Measurements from ENCODE around the gene C1orf216. TPM values are rescaled to one million over a fixed set of nuclear protein-coding genes. Genes with fewer than 3 reads are reported as not detected.
A peak's percentile ranks its signal among the peaks of the same experiment; 100 is the strongest.

Gene C1orf216
- total RNA-seq, 2 experiments from 2014 or later = 2.9 to 3.8 TPM

GRCh38 chr1:35727434-35728040 lies 8.9 kb upstream of the C1orf216 start:
- Mint-ChIP-seq H3K4me3 (no peak overlapping the region), H3K27me3 (no peaks in the 10 kb centered on the region), H3K4me1 (ENCODE audit: low read depth) (peaks cover 7% of the 10 kb centered on the region), H3K9me3 (no peaks in the 10 kb centered on the region), H3K27ac (no peak overlapping the region), H3K36me3 (ENCODE audit: low read depth) (no peaks in the 10 kb centered on the region)
- no peaks in the 10 kb centered on the region for H3K36me3 ChIP-seq (ENCODE audit: insufficient read depth, low read length)
- CTCF ChIA-PET = interaction anchor here (1.3 to 4.4 kb wide), 8 partner anchors 10 to 276 kb away, joined by 4 to 30 read pairs (median 8); partner anchors contain the start of genes C1orf216 and CLSPN
- H3K27ac ChIP-seq (ENCODE audit: low read depth in 1 of 2, low read length in 2 of 2) = no peak overlapping the region
- H3K9me3 ChIP-seq (ENCODE audit: control insufficient read depth in 1 of 2, insufficient read depth in 1 of 2, low read length in 2 of 2) = no peaks in the 10 kb centered on the region
- ATAC-seq (ENCODE audit: poor library complexity) = no peak
- POLR2A ChIA-PET = interaction anchor here (0.9 to 1.9 kb wide), 2 partner anchors 12 to 159 kb away, joined by 3 to 6 read pairs; no protein-coding TSS in a partner anchor
- no peak overlapping the region for H3K4me3 ChIP-seq (ENCODE audit: low read length)
- peaks cover 7% of the 10 kb centered on the region for H3K4me1 ChIP-seq (ENCODE audit: insufficient read depth, low read length)
- H3K27me3 ChIP-seq (ENCODE audit: control insufficient read depth in 1 of 2, insufficient read depth in 2 of 2, low read length in 2 of 2) = no peaks in the 10 kb centered on the region
- no peak for DNase-seq
- intact Hi-C loops (cut with DNase I, micrococcal nuclease) = loop anchor here (1.0 to 5.0 kb wide), 4 partner anchors 47 to 275 kb away; no protein-coding TSS in a partner anchor
- no peak for TF ChIP-seq CTCF (IDR thresholded peaks at IDR 0.05)

GRCh38 chr1:35726450-35727433 lies 8.1 kb upstream of the C1orf216 start:
- no peaks in the 10 kb centered on the region for H3K36me3 ChIP-seq (ENCODE audit: insufficient read depth, low read length)
- Mint-ChIP-seq H3K9me3 (no peaks in the 10 kb centered on the region), H3K27ac (no peak overlapping the region), H3K27me3 (no peaks in the 10 kb centered on the region), H3K4me1 (ENCODE audit: low read depth) (peaks cover 7% of the 10 kb centered on the region), H3K36me3 (ENCODE audit: low read depth) (no peaks in the 10 kb centered on the region), H3K4me3 (no peak overlapping the region)
- H3K27me3 ChIP-seq (ENCODE audit: control insufficient read depth in 1 of 2, insufficient read depth in 2 of 2, low read length in 2 of 2) = no peaks in the 10 kb centered on the region
- DNase-seq = peak; percentile 20 to 81 (median 37)
- POLR2A ChIA-PET = interaction anchor here (1.9 kb wide), 2 partner anchors 11 to 158 kb away, joined by 6 to 8 read pairs; no protein-coding TSS in a partner anchor
- H3K4me1 ChIP-seq (ENCODE audit: insufficient read depth, low read length) = peaks cover 7% of the 10 kb centered on the region
- peak; percentile 83 for TF ChIP-seq CTCF (IDR thresholded peaks at IDR 0.05)
- H3K9me3 ChIP-seq (ENCODE audit: control insufficient read depth in 1 of 2, insufficient read depth in 1 of 2, low read length in 2 of 2) = no peaks in the 10 kb centered on the region
- intact Hi-C loops (cut with DNase I, micrococcal nuclease) = loop anchor here (1.0 to 5.0 kb wide), 4 partner anchors 48 to 274 kb away; no protein-coding TSS in a partner anchor
- H3K27ac ChIP-seq (ENCODE audit: low read depth in 1 of 2, low read length in 2 of 2) = no peak overlapping the region
- peak; percentile 92 for ATAC-seq (ENCODE audit: poor library complexity)
- CTCF ChIA-PET = interaction anchor here (0.7 to 4.4 kb wide), 14 partner anchors 9 to 275 kb away, joined by 3 to 30 read pairs (median 4); partner anchors contain the start of genes C1orf216 and CLSPN
- H3K4me3 ChIP-seq (ENCODE audit: low read length) = no peak overlapping the region

GRCh38 chr1:35725596-35725995 lies 6.9 kb upstream of the C1orf216 start:
- peaks cover 7% of the 10 kb centered on the region for H3K4me1 Mint-ChIP-seq (ENCODE audit: low read depth)
- H3K9me3 Mint-ChIP-seq = no peaks in the 10 kb centered on the region
- Histone ChIP-seq H3K27ac (ENCODE audit: low read depth in 1 of 2, low read length in 2 of 2) (no peak overlapping the region), H3K4me1 (ENCODE audit: insufficient read depth, low read length) (peaks cover 7% of the 10 kb centered on the region), H3K27me3 (ENCODE audit: control insufficient read depth in 1 of 2, insufficient read depth in 2 of 2, low read length in 2 of 2) (no peaks in the 10 kb centered on the region), H3K9me3 (ENCODE audit: control insufficient read depth in 1 of 2, insufficient read depth in 1 of 2, low read length in 2 of 2) (no peaks in the 10 kb centered on the region), H3K36me3 (ENCODE audit: insufficient read depth, low read length) (no peaks in the 10 kb centered on the region), H3K4me3 (ENCODE audit: low read length) (no peak overlapping the region)
- no peak overlapping the region for H3K4me3 Mint-ChIP-seq
- TF ChIP-seq CTCF (IDR thresholded peaks at IDR 0.05) = no peak
- no peaks in the 10 kb centered on the region for H3K27me3 Mint-ChIP-seq
- ATAC-seq (ENCODE audit: poor library complexity) (no peak), DNase-seq (no peak)
- CTCF ChIA-PET = interaction anchor here (1.0 to 3.5 kb wide), 5 partner anchors 11 to 161 kb away, joined by 3 to 30 read pairs (median 4); partner anchors contain the start of gene CLSPN
- no peaks in the 10 kb centered on the region for H3K36me3 Mint-ChIP-seq (ENCODE audit: low read depth)
- intact Hi-C loops (cut with DNase I, micrococcal nuclease) = loop anchor here in 1 of 2 experiments (5.0 kb wide), 1 partner anchor 273 kb away; no protein-coding TSS in a partner anchor
- POLR2A ChIA-PET = interaction anchor here (1.0 to 1.9 kb wide), 2 partner anchors 10 to 157 kb away, joined by 3 to 8 read pairs; no protein-coding TSS in a partner anchor
- no peak overlapping the region for H3K27ac Mint-ChIP-seq

All from CD4-positive, alpha-beta T cell (primary cell).